ENCODE results near the gene WRNIP1. TPM values are rescaled to one million over a fixed set of nuclear protein-coding genes. Genes with fewer than 3 reads are reported as not detected.

WRNIP1 gene
- total and polyA plus RNA-seq, 9 of the 15 experiments (the other 6 are each of a cell fraction or from before 2014, with no cell fraction given): 13.2 to 63.6 (median 48.6) TPM

DNA sequence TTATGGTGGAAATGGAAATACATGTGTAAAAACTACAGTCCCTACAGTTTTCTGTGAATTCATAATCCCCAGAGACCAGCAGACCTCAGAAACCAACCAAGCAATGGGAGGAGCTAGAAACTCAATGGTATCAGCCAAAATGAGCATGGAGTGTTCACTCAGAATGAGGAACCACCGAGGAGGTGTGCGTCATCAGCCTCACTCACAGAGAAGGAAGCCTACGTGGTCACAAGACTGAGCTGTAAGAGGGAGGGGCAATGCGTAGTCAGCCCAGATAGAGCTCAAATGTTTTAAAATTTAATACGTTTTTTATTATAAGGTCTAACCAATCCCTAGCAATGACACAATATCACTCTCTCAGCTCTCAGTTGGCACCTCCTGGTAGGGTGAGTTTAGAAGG lies 31.9 kb upstream of the WRNIP1 start (continued):
- TF ChIP-seq, protein P1, sequence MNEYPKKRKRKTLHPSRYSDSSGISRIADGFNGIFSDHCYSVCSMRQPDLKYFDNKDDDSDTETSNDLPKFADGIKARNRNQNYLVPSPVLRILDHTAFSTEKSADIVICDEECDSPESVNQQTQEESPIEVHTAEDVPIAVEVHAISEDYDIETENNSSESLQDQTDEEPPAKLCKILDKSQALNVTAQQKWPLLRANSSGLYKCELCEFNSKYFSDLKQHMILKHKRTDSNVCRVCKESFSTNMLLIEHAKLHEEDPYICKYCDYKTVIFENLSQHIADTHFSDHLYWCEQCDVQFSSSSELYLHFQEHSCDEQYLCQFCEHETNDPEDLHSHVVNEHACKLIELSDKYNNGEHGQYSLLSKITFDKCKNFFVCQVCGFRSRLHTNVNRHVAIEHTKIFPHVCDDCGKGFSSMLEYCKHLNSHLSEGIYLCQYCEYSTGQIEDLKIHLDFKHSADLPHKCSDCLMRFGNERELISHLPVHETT (CRISPR knock-in tag; conservative IDR thresholded peaks at IDR 0.05 in 1 of 2, IDR thresholded peaks at IDR 0.05 in 1 of 2): peak in 1 of 2 experiments; percentile 83; a peak in 2 of 4 replicates
- TF ChIP-seq ZNF347 (CRISPR knock-in tag; IDR thresholded peaks at IDR 0.05; ENCODE audit: low read depth): no peak
- no peak for TF ChIP-seq ZBTB43 (CRISPR knock-in tag; IDR thresholded peaks at IDR 0.05)
- peak; percentile 62 for TF ChIP-seq EP400 (IDR thresholded peaks at IDR 0.05)
- no peak for TF ChIP-seq BRCA1 (IDR thresholded peaks at IDR 0.05)
- no peak for TF ChIP-seq BRCA1 (CRISPR knock-in tag; IDR thresholded peaks at IDR 0.05)
- no peak for TF ChIP-seq HNRNPH1 (optimal IDR thresholded peaks at IDR 0.05; ENCODE audit: low read depth, low read length)
- no peak for TF ChIP-seq NELFE (IDR thresholded peaks at IDR 0.05; ENCODE audit: insufficient read depth, insufficient read length)
- TF ChIP-seq MAZ (CRISPR knock-in tag; conservative IDR thresholded peaks at IDR 0.05 in 1 of 2, IDR thresholded peaks at IDR 0.05 in 1 of 2): peak in 1 of 2 experiments; percentile 47; a peak in 1 of 4 replicates
- peak; percentile 43; the same call in 1 of the 2 replicates for TF ChIP-seq LEF1 (IDR thresholded peaks at IDR 0.05)
- TF ChIP-seq HDAC1 (IDR thresholded peaks at IDR 0.05): no peak
- TF ChIP-seq ZNF175 (CRISPR knock-in tag; IDR thresholded peaks at IDR 0.05; ENCODE audit: low read depth): no peak; the same call in 1 of the 2 replicates
- no peak for TF ChIP-seq CUX1 (CRISPR knock-in tag; IDR thresholded peaks at IDR 0.05)
- TF ChIP-seq HIVEP1 (CRISPR knock-in tag; IDR thresholded peaks at IDR 0.05): no peak
- TF ChIP-seq BACH1 (tag; IDR thresholded peaks at IDR 0.05): no peak
- no peak for TF ChIP-seq ZNF316 (IDR thresholded peaks at IDR 0.05)
- peak; percentile 75 for TF ChIP-seq POLR2H (tag; IDR thresholded peaks at IDR 0.05; ENCODE audit: low read depth)
- TF ChIP-seq CREBBP (IDR thresholded peaks at IDR 0.05; ENCODE audit: low read depth, low read length): no peak
- TF ChIP-seq TRIM24 (IDR thresholded peaks at IDR 0.05): no peak
